GM15510 (cell line): Measurements from ENCODE around the gene GAMT.

Experiments
- POLR2A ChIP-seq: IDR thresholded peaks from 3 replicates; pipeline ENCODE4 v1.6.1; 2011; ENCODE audit warnings: borderline replicate concordance; ENCODE audit not compliant: insufficient read length; ENCODE audit errors: extremely low read depth

Gene GAMT

GRCh38 chr19:1374250-1374577, 27.1 kb downstream of the GAMT start:
- no peak for TF ChIP-seq POLR2A

DNA sequence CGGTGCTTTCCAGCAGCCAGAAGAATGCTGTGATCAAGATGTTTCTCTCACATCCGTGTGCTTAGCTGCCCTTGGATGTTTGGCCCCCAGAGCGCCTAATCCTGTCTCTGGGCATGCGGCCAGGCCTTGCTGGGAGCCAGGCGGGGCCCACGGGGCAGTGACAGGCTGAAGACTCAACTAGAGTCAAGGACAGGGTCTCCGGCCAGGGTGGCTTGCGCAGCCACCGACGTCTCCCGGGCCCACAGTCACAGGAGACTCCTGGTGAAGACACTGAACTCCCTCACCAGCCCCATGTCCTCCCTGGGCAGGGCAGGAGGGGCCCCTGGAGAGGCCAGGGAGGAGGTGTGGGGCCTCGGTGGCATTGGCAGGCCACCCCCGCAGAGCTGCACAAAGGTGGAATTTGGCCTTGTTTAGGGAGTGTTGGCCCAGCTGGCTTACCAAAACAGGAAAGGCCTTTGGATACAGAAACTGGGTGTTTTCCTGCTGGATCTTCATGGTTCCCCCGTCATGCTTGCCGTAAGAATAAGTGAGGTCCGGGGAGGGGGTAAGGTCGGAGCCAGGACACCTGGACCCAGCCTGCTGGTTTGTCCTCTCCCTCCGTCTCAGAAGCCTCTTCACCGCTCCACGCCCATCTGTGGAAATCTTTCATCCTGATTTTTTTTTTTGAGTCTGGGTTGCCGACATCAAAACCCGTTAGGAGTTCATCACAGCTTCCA, 27.6 kb downstream of the GAMT start:
- TF ChIP-seq POLR2A, result no peak

DNA sequence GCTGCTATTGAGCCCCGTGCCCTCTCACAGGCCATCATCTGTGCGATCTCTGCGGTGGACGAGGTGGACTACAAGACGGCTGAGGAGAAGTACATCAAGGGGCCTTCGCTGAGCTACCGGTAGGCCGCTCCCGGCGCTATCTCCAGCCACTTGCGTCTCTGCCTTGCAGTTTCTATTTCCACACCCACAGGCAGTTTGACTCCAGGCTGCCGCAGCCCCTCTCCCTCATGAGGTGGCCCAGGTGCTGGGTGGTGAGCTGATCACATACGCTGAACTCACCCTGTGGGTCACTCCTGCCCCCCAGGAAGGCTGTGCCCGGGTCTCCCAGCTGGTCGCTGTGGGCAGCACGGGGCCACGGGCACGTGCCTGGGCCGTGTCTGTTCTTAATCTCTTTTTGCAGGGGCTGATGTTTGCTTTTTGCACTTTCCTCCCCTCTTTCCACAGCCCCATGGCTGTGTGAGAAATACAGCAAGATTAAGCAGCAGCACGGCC, 28.3 kb downstream of the GAMT start:
- no peak for TF ChIP-seq POLR2A

DNA sequence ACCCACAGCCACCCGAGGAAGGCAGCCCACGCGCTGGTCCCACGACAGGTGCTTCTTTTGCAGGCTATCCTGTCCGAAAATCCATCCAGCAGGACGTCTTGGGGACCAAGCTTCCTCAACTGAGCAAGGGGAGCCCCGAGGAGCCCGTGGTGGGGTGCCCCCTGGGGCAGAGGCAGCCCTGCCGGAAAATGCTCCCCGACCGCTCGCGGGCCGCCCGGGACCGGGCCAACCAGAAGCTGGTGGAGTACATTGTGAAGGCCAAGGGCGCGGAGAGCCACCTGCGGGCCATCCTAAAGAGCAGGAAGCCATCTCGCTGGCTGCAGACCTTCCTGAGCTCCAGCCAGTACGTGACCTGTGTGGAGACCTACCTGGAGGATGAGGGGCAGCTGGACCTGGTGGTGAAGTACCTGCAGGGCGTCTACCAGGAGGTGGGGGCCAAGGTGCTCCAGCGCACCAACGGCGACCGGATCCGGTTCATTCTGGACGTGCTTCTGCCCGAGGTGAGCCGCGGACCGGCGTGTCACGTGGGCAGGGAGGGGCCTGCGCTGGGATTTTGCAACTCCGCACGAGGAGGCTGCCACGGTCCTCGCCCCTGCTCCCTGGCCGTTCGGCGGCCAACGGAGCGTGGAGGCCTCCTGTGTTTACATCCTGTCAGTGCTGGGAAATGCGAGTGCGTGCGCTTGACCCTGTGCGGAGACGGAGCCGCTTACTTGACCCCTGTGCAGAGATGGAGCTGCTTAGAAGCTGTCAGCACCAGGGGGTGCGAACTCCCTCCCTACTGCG, 30.6 kb downstream of the GAMT start:
- TF ChIP-seq POLR2A, result no peak

GRCh38 chr19:1369214-1369805, 32.0 kb downstream of the GAMT start:
- TF ChIP-seq POLR2A, result no peak

GRCh38 chr19:1366899-1367870, 34.2 kb downstream of the GAMT start:
- no peak for TF ChIP-seq POLR2A

DNA sequence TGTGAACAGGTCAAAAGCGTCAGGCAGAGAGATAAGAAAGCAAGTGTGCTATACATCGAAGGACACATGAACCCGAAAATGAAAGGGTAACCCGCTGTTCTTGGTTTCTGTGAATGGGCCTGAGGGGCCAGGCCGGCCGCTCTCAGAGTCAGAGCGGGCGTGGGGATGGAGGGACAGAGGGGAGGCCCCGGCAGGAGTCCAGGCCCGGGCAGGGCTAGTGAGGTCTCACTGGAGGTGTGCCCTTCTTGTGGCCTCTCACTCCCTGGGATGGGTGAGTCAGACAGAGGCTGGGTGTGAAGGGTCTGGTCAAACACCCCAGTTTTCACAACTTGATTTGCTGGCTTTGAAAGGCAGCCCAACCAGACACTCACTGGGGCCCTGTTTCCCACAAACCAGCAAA, 35.0 kb downstream of the GAMT start:
- TF ChIP-seq POLR2A, result no peak

DNA sequence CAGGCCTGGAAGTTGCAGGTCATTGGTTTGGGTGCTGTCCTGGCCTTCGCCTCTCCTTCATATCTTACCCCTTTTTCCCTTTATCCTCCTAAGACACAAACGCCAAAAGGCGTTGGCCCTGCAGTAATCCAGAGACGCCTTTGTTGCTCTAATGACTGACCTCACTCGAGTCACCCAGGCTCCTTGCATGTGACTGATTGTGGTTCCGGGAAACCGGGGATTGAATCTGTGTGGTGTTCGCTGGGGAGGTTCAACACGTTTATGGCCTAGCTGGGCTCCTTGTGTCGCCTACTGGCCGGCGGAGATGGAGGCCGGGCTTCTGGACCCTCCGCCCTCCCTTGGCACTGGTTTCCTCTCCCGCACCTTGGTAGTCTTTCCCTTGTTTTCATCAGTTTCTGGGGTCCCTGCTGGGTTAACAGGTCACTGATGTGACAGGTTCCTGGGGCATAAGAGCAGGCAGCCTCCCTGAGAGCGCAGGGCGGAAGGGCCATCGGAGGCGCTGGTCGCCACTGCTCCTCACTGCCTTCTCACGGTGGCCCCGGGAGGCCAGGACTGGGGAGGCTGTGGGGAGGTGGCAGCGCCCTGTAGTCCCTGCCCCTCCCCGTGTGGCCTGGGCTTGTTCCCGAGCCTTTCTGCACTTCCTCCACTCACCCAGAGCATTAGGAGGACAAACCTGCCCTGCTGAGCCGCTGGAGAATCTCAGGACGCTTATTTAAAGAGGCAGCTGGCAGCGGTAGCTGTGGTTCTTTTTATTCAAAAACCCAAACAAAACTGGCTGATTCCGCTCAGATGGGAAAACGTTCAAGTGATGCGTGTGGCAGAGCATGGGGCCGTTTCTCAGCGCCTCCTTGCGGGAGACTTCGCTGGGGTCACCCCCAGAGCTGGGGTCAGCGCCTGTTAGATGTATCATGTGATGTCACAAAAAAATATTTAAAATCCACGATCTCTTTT, 35.7 kb downstream of the GAMT start:
- no peak for TF ChIP-seq POLR2A

DNA sequence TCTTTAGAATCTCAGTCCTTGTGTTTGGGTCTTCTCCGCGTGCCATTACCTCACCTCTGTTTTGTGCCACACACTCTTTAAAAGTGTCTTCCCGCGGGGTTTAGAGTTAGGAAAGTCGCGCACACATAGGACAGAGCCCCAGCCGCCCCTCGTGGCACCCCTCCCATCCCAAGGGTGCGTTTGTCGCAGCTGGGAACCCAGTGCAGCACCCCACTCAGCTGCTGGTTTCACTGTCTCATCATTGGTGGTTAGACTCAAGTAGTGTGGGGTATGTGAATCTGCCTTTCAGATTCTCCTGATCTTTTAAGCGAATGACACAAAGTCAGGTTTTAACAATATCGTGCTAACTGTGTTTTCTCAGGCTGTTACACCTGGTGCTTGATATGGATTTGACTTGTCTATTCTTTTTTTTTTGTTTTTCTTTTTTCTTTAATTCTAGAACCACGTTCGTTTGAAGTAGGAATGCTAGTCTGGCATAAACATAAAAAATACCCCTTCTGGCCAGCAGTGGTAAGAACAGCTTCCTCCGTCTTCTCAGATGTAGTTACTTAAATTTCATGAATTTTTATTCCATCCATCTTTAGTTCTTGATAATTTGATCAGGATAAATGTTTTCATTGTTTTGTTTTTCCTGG, 37.2 kb downstream of the GAMT start:
- no peak for TF ChIP-seq POLR2A

DNA sequence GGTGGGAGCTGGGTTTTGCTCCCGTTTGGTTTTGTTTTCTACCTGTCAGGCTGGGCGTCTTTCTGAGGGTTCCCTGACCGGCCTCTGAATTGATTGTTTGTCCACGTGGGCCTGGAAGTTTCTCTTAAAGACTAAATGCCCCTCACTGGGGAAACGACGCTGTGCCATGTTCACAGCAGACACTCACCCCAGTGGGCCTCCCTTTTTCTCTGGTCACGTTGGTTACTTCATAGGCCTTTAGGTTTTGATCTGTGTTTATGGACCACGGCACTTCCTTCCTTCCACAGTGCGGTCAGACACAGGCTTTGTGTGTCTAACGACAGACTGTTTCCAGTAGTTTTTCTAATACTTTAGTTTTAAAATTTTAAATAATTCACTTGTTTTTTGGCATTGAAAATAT, 37.7 kb downstream of the GAMT start:
- TF ChIP-seq POLR2A, result no peak

GRCh38 chr19:1362387-1363257, 38.7 kb downstream of the GAMT start:
- TF ChIP-seq POLR2A, result no peak
